ENCODE measurements around the gene C1orf174.

C1orf174 gene

GRCh38 chr1:3944578-3945125 lies 44.6 kb upstream of the C1orf174 start:
- DNase-seq = no peak
- Histone ChIP-seq H3K27me3 (ENCODE audit: insufficient read depth, low read length) (no peaks in the 10 kb centered on the region), H3K79me1 (ENCODE audit: low read length) (no peaks in the 10 kb centered on the region), H3K4me1 (ENCODE audit: control insufficient read depth in 1 of 2, insufficient read depth in 2 of 2, low read length in 2 of 2) (peaks cover 3 to 4% of the 10 kb centered on the region in 2 experiments), H3K79me2 (ENCODE audit: control insufficient read depth, insufficient read depth, low read length, poor library complexity) (no peaks in the 10 kb centered on the region), H3K14ac (ENCODE audit: low read length) (no peak overlapping the region), H2BK120ac (ENCODE audit: insufficient read depth, low read length, poor library complexity) (no peak overlapping the region), H4K91ac (ENCODE audit: low read depth, low read length) (no peak overlapping the region), H3K4ac (ENCODE audit: low read depth, low read length) (no peak overlapping the region), H2AFZ (ENCODE audit: insufficient read depth, low read length, poor library complexity) (no peak overlapping the region), H2BK12ac (ENCODE audit: low read length) (no peak overlapping the region), H3K18ac (ENCODE audit: low read length) (no peak overlapping the region), H4K8ac (ENCODE audit: low read depth, low read length) (no peak overlapping the region), H3K4me3 (ENCODE audit: low read depth, low read length) (no peak overlapping the region), H3K27ac (ENCODE audit: low read depth, low read length) (no peak overlapping the region), H3K9me3 (ENCODE audit: insufficient read depth, low read depth, low read length) (peaks cover 8% of the 10 kb centered on the region), H3K23ac (ENCODE audit: low read length) (no peak overlapping the region), H3K9ac (ENCODE audit: low read length) (no peak overlapping the region), H2BK5ac (ENCODE audit: low read depth, low read length, poor library complexity) (no peak overlapping the region), H4K12ac (ENCODE audit: low read depth, low read length) (no peak overlapping the region), H2AK5ac (ENCODE audit: low read length) (no peak overlapping the region), H3K36me3 (ENCODE audit: control insufficient read depth in 1 of 2, insufficient read depth in 2 of 2, low read length in 2 of 2) (no peaks in the 10 kb centered on the region), H3K4me2 (ENCODE audit: low read length) (no peak overlapping the region)
- WGBS (ENCODE audit: extremely low coverage, insufficient coverage, insufficient read length) = no CpG with 5 or more reads among the region's 13 CpGs

- no peak overlapping the region for H4K91ac ChIP-seq (ENCODE audit: low read depth, low read length)
These were observed 43.9 kb upstream of the C1orf174 start for GRCh38 chr1:3943806-3944577.

GRCh38 chr1:3943123-3943431 lies 43.0 kb upstream of the C1orf174 start:
- no CpG with 5 or more reads among the region's 11 CpGs for WGBS (ENCODE audit: extremely low coverage, insufficient coverage, insufficient read length)
- Histone ChIP-seq H3K4me3 (ENCODE audit: low read depth, low read length) (no peak overlapping the region), H3K23ac (ENCODE audit: low read length) (no peak overlapping the region), H4K91ac (ENCODE audit: low read depth, low read length) (no peak overlapping the region), H3K27me3 (ENCODE audit: insufficient read depth, low read length) (no peaks in the 10 kb centered on the region), H3K14ac (ENCODE audit: low read length) (no peak overlapping the region), H3K79me1 (ENCODE audit: low read length) (no peaks in the 10 kb centered on the region), H3K79me2 (ENCODE audit: control insufficient read depth, insufficient read depth, low read length, poor library complexity) (no peaks in the 10 kb centered on the region), H3K4ac (ENCODE audit: low read depth, low read length) (no peak overlapping the region), H2BK12ac (ENCODE audit: low read length) (no peak overlapping the region), H3K9ac (ENCODE audit: low read length) (no peak overlapping the region), H4K12ac (ENCODE audit: low read depth, low read length) (no peak overlapping the region), H3K36me3 (ENCODE audit: control insufficient read depth in 1 of 2, insufficient read depth in 2 of 2, low read length in 2 of 2) (no peaks in the 10 kb centered on the region), H2BK120ac (ENCODE audit: insufficient read depth, low read length, poor library complexity) (no peak overlapping the region), H2AK5ac (ENCODE audit: low read length) (no peak overlapping the region), H4K8ac (ENCODE audit: low read depth, low read length) (no peak overlapping the region), H2AFZ (ENCODE audit: insufficient read depth, low read length, poor library complexity) (no peak overlapping the region), H3K9me3 (ENCODE audit: insufficient read depth, low read depth, low read length) (peaks cover 10% of the 10 kb centered on the region), H3K4me1 (ENCODE audit: control insufficient read depth in 1 of 2, insufficient read depth in 2 of 2, low read length in 2 of 2) (peaks cover 0 to 1% of the 10 kb centered on the region in 2 experiments), H3K27ac (ENCODE audit: low read depth, low read length) (no peak overlapping the region), H3K4me2 (ENCODE audit: low read length) (no peak overlapping the region), H3K18ac (ENCODE audit: low read length) (no peak overlapping the region), H2BK5ac (ENCODE audit: low read depth, low read length, poor library complexity) (no peak overlapping the region)
- DNase-seq = no peak

More at GRCh38 chr1:3943806-3944577, 43.9 kb upstream of the C1orf174 start:
- H3K27ac ChIP-seq (ENCODE audit: low read depth, low read length) = no peak overlapping the region
- no peak for DNase-seq
- H2BK5ac ChIP-seq (ENCODE audit: low read depth, low read length, poor library complexity) = no peak overlapping the region
- no peak overlapping the region for H2AK5ac ChIP-seq (ENCODE audit: low read length)
- no peak overlapping the region for H3K9ac ChIP-seq (ENCODE audit: low read length)
- H4K12ac ChIP-seq (ENCODE audit: low read depth, low read length) = no peak overlapping the region
- WGBS (ENCODE audit: extremely low coverage, insufficient coverage, insufficient read length) = no CpG with 5 or more reads among the region's 29 CpGs
- no peaks in the 10 kb centered on the region for H3K79me2 ChIP-seq (ENCODE audit: control insufficient read depth, insufficient read depth, low read length, poor library complexity)
- no peak overlapping the region for H3K4me3 ChIP-seq (ENCODE audit: low read depth, low read length)
- H3K14ac ChIP-seq (ENCODE audit: low read length) = no peak overlapping the region
- H3K79me1 ChIP-seq (ENCODE audit: low read length) = no peaks in the 10 kb centered on the region
- H3K4ac ChIP-seq (ENCODE audit: low read depth, low read length) = no peak overlapping the region
- no peak overlapping the region for H2AFZ ChIP-seq (ENCODE audit: insufficient read depth, low read length, poor library complexity)
- H3K23ac ChIP-seq (ENCODE audit: low read length) = no peak overlapping the region
- H3K18ac ChIP-seq (ENCODE audit: low read length) = no peak overlapping the region
- peaks cover 11% of the 10 kb centered on the region for H3K9me3 ChIP-seq (ENCODE audit: insufficient read depth, low read depth, low read length)
- H2BK120ac ChIP-seq (ENCODE audit: insufficient read depth, low read length, poor library complexity) = no peak overlapping the region
- no peak overlapping the region for H4K8ac ChIP-seq (ENCODE audit: low read depth, low read length)
- H3K27me3 ChIP-seq (ENCODE audit: insufficient read depth, low read length) = no peaks in the 10 kb centered on the region
- peaks cover 3 to 4% of the 10 kb centered on the region in 2 experiments for H3K4me1 ChIP-seq (ENCODE audit: control insufficient read depth in 1 of 2, insufficient read depth in 2 of 2, low read length in 2 of 2)
- no peak overlapping the region for H3K4me2 ChIP-seq (ENCODE audit: low read length)
- H2BK12ac ChIP-seq (ENCODE audit: low read length) = no peak overlapping the region
- no peaks in the 10 kb centered on the region for H3K36me3 ChIP-seq (ENCODE audit: control insufficient read depth in 1 of 2, insufficient read depth in 2 of 2, low read length in 2 of 2)

DNA sequence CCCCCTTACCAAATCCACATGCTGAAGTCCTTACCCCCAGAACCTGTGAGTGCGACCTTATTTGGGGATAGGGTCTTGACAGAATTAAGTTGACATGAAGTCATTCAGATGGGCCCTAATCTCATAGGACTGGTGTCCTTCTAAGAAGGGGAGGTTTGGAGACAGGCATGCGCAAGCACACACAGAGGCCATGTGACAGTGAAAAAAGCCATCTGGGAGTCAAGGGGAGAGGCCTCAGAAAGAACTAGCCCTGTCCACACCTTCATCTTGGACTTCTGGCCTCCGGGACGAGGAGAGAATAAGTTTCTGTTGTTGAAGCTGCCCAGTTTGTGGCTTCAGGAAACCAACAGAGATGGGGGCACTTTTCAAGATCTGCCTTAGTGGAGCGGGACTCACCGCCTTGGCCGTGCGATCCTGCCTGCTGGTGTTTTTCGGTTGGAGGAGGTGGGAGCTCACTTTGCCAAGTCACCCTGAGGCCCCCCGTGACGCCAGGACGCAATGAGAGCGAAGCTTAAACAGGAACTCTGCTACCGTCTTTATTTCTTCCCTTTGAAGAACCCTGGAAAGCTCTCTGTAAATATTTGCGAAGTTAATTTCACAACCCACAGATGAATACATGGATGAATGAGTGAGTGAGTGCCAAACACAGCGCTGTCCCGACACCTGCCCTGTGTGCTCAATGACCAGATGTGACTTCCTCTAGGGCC lies 42.5 kb upstream of the C1orf174 start:
- no peak overlapping the region for H2BK12ac ChIP-seq (ENCODE audit: low read length)
- no peaks in the 10 kb centered on the region for H3K4me1 ChIP-seq (ENCODE audit: control insufficient read depth in 1 of 2, insufficient read depth in 2 of 2, low read length in 2 of 2)
- no peak overlapping the region for H3K4me3 ChIP-seq (ENCODE audit: low read depth, low read length)
- H2BK5ac ChIP-seq (ENCODE audit: low read depth, low read length, poor library complexity) = no peak overlapping the region
- WGBS (ENCODE audit: extremely low coverage, insufficient coverage, insufficient read length) = no CpG with 5 or more reads among the region's 17 CpGs
- no peak overlapping the region for H2AK5ac ChIP-seq (ENCODE audit: low read length)
- H4K91ac ChIP-seq (ENCODE audit: low read depth, low read length) = no peak overlapping the region
- no peaks in the 10 kb centered on the region for H3K79me1 ChIP-seq (ENCODE audit: low read length)
- H4K12ac ChIP-seq (ENCODE audit: low read depth, low read length) = no peak overlapping the region
- no peak overlapping the region for H3K4ac ChIP-seq (ENCODE audit: low read depth, low read length)
- H3K36me3 ChIP-seq (ENCODE audit: control insufficient read depth in 1 of 2, insufficient read depth in 2 of 2, low read length in 2 of 2) = no peaks in the 10 kb centered on the region
- no peak overlapping the region for H4K8ac ChIP-seq (ENCODE audit: low read depth, low read length)
- no peak overlapping the region for H2BK120ac ChIP-seq (ENCODE audit: insufficient read depth, low read length, poor library complexity)
- no peak overlapping the region for H2AFZ ChIP-seq (ENCODE audit: insufficient read depth, low read length, poor library complexity)
- no peak overlapping the region for H3K27ac ChIP-seq (ENCODE audit: low read depth, low read length)
- H3K9me3 ChIP-seq (ENCODE audit: insufficient read depth, low read depth, low read length) = peaks cover 11% of the 10 kb centered on the region
- no peak overlapping the region for H3K9ac ChIP-seq (ENCODE audit: low read length)
- no peak overlapping the region for H3K18ac ChIP-seq (ENCODE audit: low read length)
- no peaks in the 10 kb centered on the region for H3K79me2 ChIP-seq (ENCODE audit: control insufficient read depth, insufficient read depth, low read length, poor library complexity)
- no peaks in the 10 kb centered on the region for H3K27me3 ChIP-seq (ENCODE audit: insufficient read depth, low read length)
- DNase-seq = no peak
- H3K14ac ChIP-seq (ENCODE audit: low read length) = no peak overlapping the region
- no peak overlapping the region for H3K4me2 ChIP-seq (ENCODE audit: low read length)
- H3K23ac ChIP-seq (ENCODE audit: low read length) = no peak overlapping the region
